ENCODE results near the gene EVL. TPM values are rescaled to one million over a fixed set of nuclear protein-coding genes. Genes with fewer than 3 reads are reported as not detected.

EVL gene
- total and polyA plus RNA-seq, 2 donors (not counting 3 experiments of a cell fraction or from before 2014, with no cell fraction given): 34.6 to 62.5 TPM

DNA sequence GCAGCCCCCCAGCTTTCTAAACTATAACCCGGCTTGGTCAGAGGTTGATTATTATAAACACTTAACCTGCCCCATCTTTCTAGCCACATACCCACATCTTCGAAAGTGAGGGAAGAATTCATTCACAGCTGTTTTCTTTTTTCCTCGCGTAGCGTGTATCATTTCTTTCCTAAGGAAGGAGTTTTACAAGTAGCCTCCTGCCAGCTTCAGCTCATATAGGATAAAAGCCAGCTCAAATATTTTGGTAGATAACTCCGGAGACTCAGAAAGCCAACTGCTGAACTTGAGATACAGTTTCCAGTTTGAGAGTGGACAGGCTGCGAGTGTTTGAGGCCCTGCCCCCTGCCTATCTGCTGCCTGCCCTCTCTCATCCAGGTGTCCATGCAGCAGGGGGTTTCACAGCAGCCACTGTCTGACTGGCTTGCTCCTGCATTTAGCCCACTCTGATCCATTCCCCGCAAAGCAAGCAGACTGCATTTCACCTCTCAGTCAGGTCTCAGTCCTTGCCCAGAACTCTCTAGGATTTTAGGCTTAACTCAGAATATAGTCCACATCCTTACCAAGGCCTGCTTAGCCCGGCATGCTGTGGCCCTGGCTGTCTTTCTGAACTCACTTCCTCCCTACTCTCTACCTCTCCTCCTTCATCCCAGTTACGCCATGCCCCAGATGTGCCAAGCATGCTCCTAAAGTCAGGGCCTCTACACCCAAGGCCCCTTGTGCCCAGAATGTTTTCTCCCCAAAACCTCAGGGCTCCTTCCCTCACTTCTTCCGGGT is 46.9 kb downstream of the EVL start:
- H3K36me3 ChIP-seq (ENCODE audit: control insufficient read depth in 2 of 2, extremely low read depth in 1 of 2, insufficient read depth in 2 of 2, low read length in 2 of 2): no peaks in the 10 kb centered on the region
- H3K4me1 ChIP-seq (ENCODE audit: control insufficient read depth, extremely low read depth, insufficient read depth, low read length): peaks cover under 1% of the 10 kb centered on the region
- BruUV-seq (replicated peaks): no TSS peak
- no peak for FAIRE-seq
- TF ChIP-seq JUN (IDR thresholded peaks at IDR 0.05; ENCODE audit: borderline replicate concordance, insufficient read depth, insufficient read length, low read depth): no peak
- TF ChIP-seq, protein P1, sequence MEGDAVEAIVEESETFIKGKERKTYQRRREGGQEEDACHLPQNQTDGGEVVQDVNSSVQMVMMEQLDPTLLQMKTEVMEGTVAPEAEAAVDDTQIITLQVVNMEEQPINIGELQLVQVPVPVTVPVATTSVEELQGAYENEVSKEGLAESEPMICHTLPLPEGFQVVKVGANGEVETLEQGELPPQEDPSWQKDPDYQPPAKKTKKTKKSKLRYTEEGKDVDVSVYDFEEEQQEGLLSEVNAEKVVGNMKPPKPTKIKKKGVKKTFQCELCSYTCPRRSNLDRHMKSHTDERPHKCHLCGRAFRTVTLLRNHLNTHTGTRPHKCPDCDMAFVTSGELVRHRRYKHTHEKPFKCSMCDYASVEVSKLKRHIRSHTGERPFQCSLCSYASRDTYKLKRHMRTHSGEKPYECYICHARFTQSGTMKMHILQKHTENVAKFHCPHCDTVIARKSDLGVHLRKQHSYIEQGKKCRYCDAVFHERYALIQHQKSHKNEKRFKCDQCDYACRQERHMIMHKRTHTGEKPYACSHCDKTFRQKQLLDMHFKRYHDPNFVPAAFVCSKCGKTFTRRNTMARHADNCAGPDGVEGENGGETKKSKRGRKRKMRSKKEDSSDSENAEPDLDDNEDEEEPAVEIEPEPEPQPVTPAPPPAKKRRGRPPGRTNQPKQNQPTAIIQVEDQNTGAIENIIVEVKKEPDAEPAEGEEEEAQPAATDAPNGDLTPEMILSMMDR (IDR thresholded peaks at IDR 0.05; ENCODE audit: extremely low read depth in 1 of 2, insufficient read depth in 1 of 2, low read depth in 1 of 2, low read length in 2 of 2): no peak
- no peak for TF ChIP-seq FOS (IDR thresholded peaks at IDR 0.05; ENCODE audit: borderline replicate concordance, insufficient read depth, low read length)
- TF ChIP-seq EZH2 (IDR thresholded peaks at IDR 0.05; ENCODE audit: borderline replicate concordance, low read depth, low read length, severe bottlenecking): no peak
- no peak for TF ChIP-seq POLR2A (IDR thresholded peaks at IDR 0.05; ENCODE audit: low read depth, low read length)
- TF ChIP-seq, protein P2, sequence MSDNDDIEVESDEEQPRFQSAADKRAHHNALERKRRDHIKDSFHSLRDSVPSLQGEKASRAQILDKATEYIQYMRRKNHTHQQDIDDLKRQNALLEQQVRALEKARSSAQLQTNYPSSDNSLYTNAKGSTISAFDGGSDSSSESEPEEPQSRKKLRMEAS (IDR thresholded peaks at IDR 0.05; ENCODE audit: insufficient read depth, insufficient read length): no peak
- no peak for TF ChIP-seq MYC (IDR thresholded peaks at IDR 0.05; ENCODE audit: low read depth, low read length)
- TF ChIP-seq POLR2AphosphoS5 (IDR thresholded peaks at IDR 0.05; ENCODE audit: insufficient read depth, low read depth, low read length): no peak
- TF ChIP-seq GATA2 (IDR thresholded peaks at IDR 0.05; ENCODE audit: insufficient read depth, insufficient read length, low read depth, low read length): no peak
- H4K20me1 ChIP-seq (replicated peaks; ENCODE audit: control insufficient read depth, extremely low read depth, insufficient read depth, low read length): no peaks in the 10 kb centered on the region
- H2AFZ ChIP-seq (ENCODE audit: low read depth, low read length): no peak overlapping the region
- no peaks in the 10 kb centered on the region for H3K9me3 ChIP-seq (replicated peaks; ENCODE audit: control insufficient read depth, insufficient read depth, low read length)
- no peak for DNase-seq (ENCODE audit: low read depth, low spot score)
- H3K79me2 ChIP-seq (ENCODE audit: control insufficient read depth, insufficient read depth, low read length): no peaks in the 10 kb centered on the region
- H3K27me3 ChIP-seq (ENCODE audit: control insufficient read depth in 2 of 2, insufficient read depth in 2 of 2, low read length in 2 of 2): no peaks in the 10 kb centered on the region
- H3K9me1 ChIP-seq (replicated peaks; ENCODE audit: control insufficient read depth, extremely low read depth, insufficient read depth, low read length): no peaks in the 10 kb centered on the region
- H3K4me2 ChIP-seq (ENCODE audit: insufficient read depth, low read length): no peak overlapping the region
- no peak overlapping the region for H3K4me3 ChIP-seq (replicated peaks in 1 of 3; ENCODE audit: insufficient read depth in 1 of 3, low read depth in 1 of 3, low read length in 3 of 3)
- H3K9ac ChIP-seq (replicated peaks; ENCODE audit: extremely low read depth, insufficient read depth, low read length): no peak overlapping the region
- H3K27ac ChIP-seq (ENCODE audit: insufficient read depth, low read depth, low read length): no peak overlapping the region
- ChIA-PET CTCF (interaction anchor here (0.9 to 3.2 kb wide), 4 partner anchors 9 to 141 kb away, joined by 3 to 12 read pairs (median 5); no protein-coding TSS in a partner anchor), POLR2A (no interaction called here)
- dilution Hi-C loops (cut with MboI; ENCODE audit: extremely low pct_ligation_motif_present, low sequenced_read_pairs): no loop called here
- intact Hi-C loops (cut with micrococcal nuclease): no loop called here

All from endothelial cell of umbilical vein (primary cell).